HG03064 (cell line): ENCODE results near the gene TMEM272.

Experiments
- ATAC-seq: cut with Tn5 transposase; IDR thresholded peaks from one replicate; pipeline ENCODE4 v1.9.1; 2021; ENCODE audit warnings: low read depth; ENCODE audit not compliant: unreplicated experiment

TMEM272 gene

GRCh38 chr13:51807041-51807440 lies 37.9 kb downstream of the TMEM272 start:
- no peak for ATAC-seq

DNA sequence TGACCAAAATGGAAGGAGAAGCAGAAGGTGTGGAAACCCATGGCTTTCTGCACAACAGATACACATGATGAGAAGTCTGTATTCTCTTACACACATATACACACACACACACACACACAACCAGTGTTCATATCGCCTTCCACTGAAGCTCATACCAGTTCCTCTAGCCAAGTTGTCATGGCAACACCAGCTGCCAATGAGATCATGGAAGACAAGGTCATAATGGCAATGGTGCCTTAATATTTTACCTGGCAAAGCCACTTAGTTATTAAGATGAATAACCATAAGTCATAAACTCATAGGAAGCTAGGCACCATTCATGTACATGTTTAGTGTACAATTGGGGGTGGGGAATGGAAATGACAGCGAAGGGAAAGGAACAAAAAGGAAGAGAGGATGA lies 38.4 kb downstream of the TMEM272 start:
- no peak for ATAC-seq

GRCh38 chr13:51805925-51806324 lies 39.1 kb downstream of the TMEM272 start:
- ATAC-seq, result no peak

- no peak for ATAC-seq
These were observed 39.7 kb downstream of the TMEM272 start for GRCh38 chr13:51805313-51805712.

GRCh38 chr13:51804295-51805172 lies 40.4 kb downstream of the TMEM272 start:
- no peak for ATAC-seq

GRCh38 chr13:51803422-51804294 lies 41.3 kb downstream of the TMEM272 start, which contains the start of gene DHRS12:
TSS of gene DHRS12 (minus strand) at chr13:51804163. CDS start at chr13:51799659, 4,504 bp downstream.
- ATAC-seq, result peak; percentile 92

- no peak for ATAC-seq
These were observed 42.2 kb downstream of the TMEM272 start for GRCh38 chr13:51802631-51803418.

DNA sequence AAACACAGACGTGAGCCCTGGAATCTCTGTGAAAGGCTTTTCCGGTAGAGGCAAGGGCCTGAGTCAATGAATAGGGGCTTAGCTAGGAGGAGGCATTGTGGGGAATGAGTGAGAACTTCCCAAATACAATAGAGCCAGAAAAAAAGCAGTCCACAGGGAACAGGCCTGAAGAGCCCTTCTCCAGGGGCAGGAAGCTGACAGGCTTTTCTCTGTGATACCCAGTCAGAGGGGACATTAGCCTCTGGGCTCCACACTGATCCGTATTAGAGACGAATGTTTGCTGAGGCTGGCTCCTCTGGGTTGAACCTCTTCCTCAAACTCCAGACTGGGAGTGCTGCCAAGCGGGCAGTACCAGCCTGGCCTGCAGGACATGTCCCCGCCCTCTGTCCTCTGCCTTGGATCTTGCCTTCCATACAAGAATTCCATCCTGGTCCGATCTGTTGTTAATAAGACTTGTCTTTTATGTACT lies 43.3 kb downstream of the TMEM272 start:
- no peak for ATAC-seq

DNA sequence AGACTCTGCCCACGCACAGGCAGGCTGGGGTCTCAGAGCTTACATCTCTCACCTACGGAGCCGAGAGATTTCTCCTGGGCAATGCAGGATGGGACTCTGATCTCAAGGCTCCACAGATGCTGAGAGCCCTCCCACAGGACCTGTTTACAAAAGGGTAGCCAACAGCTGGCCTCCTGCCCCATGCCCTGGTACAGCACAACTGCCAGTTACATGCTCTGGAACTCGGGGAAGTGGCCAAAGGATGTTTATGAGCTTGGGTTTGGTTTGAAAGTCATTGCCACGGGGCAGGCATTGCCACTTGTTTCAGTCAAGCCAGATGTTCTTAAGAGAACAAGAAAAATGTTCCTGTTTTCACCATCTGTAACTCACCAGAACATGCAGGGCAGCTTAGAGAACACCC lies 44.5 kb downstream of the TMEM272 start:
- no peak for ATAC-seq

GRCh38 chr13:51799261-51799660 lies 45.7 kb downstream of the TMEM272 start:
- no peak for ATAC-seq

- no peak for ATAC-seq
These were observed 47.1 kb downstream of the TMEM272 start for GRCh38 chr13:51797664-51798488.

DNA sequence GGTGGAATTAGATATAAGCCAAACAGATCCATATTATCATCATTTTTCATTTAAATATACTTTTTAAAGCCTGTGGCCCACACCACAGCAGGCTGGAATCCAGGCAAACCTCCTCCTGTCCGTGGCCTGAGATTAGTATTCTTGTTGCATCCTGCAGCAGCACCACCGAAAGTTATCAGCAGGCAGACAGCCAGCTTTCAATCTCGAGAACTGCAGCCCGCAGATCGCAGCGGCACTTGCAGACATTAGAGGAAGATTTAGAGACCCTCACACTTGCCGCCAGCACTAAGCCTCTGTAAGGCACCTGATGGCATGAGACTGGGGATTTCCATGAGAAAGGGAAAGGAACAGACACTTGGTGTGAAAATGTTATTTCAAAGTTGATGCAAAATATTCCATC lies 48.4 kb downstream of the TMEM272 start:
- ATAC-seq, result no peak

DNA sequence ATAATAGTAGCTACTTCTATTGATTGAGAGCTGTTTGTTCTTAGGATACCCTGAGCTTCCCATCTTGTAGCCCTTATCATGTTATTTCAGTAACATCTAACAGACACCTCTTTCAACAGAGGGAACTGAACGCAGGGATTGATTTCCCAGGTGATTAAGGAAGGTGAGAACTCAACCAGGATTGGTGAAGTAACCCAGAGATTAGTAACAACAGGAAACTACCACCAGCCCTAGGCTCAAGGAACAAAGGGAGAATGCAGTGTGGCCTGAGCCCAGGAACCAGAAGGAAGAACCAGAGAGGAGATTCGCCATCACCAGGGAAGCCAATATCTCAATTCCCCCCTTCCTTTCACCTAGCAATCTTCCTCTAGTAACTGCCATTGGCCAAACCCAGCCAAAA lies 49.6 kb downstream of the TMEM272 start:
- ATAC-seq, result no peak

DNA sequence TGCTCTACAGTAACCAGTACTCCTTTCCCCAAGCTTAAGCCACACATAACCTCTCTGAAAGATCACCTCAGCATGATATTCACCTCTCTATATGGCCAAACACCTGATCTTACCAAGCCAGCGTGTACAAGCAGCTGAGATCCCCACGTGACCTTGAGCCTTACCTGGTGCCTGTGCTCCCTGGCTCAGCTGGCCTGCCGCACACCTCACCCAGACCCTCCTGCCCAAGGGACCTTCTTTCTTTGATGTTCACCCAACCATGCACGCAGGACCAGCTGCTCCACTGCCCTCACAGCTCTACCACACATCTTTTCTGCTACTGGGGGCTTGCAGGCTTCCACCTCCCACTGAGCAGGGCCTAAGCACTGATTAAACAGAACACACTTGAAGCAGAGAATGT lies 50.0 kb downstream of the TMEM272 start:
- no peak for ATAC-seq

DNA sequence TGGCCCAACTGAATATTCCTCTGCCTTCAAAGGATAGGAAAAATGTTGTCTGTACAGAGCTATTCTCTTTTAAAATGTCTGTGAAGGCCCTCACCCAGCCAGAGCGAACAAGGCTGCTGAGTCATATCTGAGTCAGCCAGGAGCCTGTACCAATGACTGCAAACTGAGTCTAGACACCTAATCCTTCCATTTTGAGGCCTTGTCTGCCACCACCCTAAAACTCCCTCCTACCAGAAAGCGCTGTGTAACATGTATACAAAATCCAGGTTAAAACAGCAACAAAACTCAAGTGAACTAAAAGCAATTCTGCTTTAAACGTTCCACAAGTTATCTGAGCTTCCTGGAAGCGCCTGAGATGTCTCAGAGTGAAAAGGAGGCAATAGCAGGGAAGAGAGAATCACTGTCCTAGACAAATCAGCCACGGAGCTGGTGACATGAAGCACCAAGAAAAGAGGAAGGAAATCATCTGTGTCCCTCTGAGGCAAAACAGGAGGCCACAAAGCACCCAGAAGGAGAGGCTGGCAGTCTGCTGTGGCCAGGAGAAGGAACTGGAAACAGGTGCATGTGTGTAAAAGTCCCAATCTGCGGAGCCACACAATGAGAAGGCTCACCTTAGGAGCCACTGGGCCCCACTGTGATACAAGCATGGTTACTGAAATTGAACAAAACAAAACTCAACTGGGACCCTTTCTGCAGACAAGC lies 51.3 kb downstream of the TMEM272 start:
- peak; percentile 49 for ATAC-seq

GRCh38 chr13:51786425-51787265 lies 58.3 kb downstream of the TMEM272 start:
- ATAC-seq, result no peak

- ATAC-seq, result no peak
These were observed 59.1 kb downstream of the TMEM272 start for GRCh38 chr13:51785712-51786424.

GRCh38 chr13:51784097-51784496 lies 60.9 kb downstream of the TMEM272 start:
- ATAC-seq, result no peak
